ENCODE data around the gene FCER1G. TPM values are rescaled to one million over a fixed set of nuclear protein-coding genes. Genes with fewer than 3 reads are reported as not detected.

The FCER1G gene
- total RNA-seq, 1 experiment from 2014 or later, result 1.5 TPM

DNA sequence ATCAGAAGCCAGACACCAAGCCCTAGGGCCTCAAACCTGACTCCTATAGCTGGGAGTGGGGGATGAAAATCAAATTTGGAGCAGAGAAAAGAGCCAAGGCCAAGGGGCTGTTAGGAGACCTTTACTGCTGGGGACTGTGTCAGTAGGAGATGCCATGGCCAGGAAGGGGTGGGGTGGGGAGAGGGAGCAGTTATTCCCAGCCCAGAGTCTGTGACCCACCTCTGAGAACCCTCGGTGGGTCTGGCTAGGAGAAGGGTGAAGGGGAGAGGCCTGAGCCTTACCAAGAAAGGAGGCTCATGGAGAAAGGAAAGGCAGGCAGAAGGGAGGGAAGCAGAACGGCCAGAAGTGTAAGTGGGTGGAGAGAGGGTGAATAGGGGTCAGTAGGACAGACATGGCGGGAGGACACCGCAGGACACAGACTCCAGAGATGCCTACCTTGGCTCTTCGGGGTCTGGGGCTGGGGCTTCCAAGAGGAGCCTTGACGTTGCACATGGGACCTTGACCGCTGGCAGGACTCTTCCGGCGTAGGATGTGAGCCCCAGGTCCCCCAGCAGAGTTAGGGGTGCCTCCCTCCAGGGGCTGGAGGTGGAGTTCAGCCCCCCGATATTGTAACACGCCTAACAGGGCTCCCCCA, 17.4 kb upstream of the FCER1G start:
- Histone ChIP-seq H3K9me3 (no peaks in the 10 kb centered on the region), H3K4me1 (peaks cover 6% of the 10 kb centered on the region; the same call in 1 of the 2 replicates), H3K4me3 (ENCODE audit: low read depth, low read length) (no peak overlapping the region), H3K27me3 (replicated peaks; ENCODE audit: control insufficient read depth, insufficient read depth, low read length) (no peaks in the 10 kb centered on the region), H3K36me3 (ENCODE audit: control insufficient read depth, insufficient read depth, low read length) (no peaks in the 10 kb centered on the region)
- no peak for TF ChIP-seq CTCF (IDR thresholded peaks at IDR 0.05; ENCODE audit: insufficient read depth in 1 of 2, low read depth in 1 of 2, low read length in 1 of 2, severe bottlenecking in 1 of 2, unreplicated experiment in 1 of 2)
- intact Hi-C loops (cut with micrococcal nuclease; ENCODE audit: unreplicated experiment), result no loop called here
- H3K4me3 Mint-ChIP-seq (ENCODE audit: unreplicated experiment), result no peak overlapping the region
- POLR2A ChIA-PET, result no interaction called here
- peaks cover 23% of the 10 kb centered on the region for H3K4me1 Mint-ChIP-seq (ENCODE audit: low read depth, unreplicated experiment)
- CTCF ChIA-PET, result interaction anchor here (0.7 kb wide), 2 partner anchors 20 to 195 kb away, joined by 4 read pairs; partner anchors contain the start of gene B4GALT3
- H3K9me3 Mint-ChIP-seq (ENCODE audit: unreplicated experiment), result no peaks in the 10 kb centered on the region
- no TSS peak for BruUV-seq (replicated peaks)
- no peaks in the 10 kb centered on the region for H3K27me3 Mint-ChIP-seq (ENCODE audit: insufficient read depth, unreplicated experiment)
- H3K36me3 Mint-ChIP-seq (ENCODE audit: insufficient read depth, unreplicated experiment), result peaks cover 9% of the 10 kb centered on the region
- no peak for DNase-seq
- no peak overlapping the region for H3K27ac Mint-ChIP-seq (ENCODE audit: unreplicated experiment)

GRCh38 chr1:161198194-161198896, 16.8 kb upstream of the FCER1G start:
- intact Hi-C loops (cut with micrococcal nuclease; ENCODE audit: unreplicated experiment), result no loop called here
- Histone ChIP-seq H3K4me1 (peaks cover 13% of the 10 kb centered on the region; the same call in 1 of the 2 replicates), H3K27me3 (replicated peaks; ENCODE audit: control insufficient read depth, insufficient read depth, low read length) (no peaks in the 10 kb centered on the region), H3K4me3 (ENCODE audit: low read depth, low read length) (no peak overlapping the region), H3K36me3 (ENCODE audit: control insufficient read depth, insufficient read depth, low read length) (peaks cover 2% of the 10 kb centered on the region), H3K9me3 (no peaks in the 10 kb centered on the region)
- Mint-ChIP-seq H3K27ac (ENCODE audit: unreplicated experiment) (no peak overlapping the region), H3K36me3 (ENCODE audit: insufficient read depth, unreplicated experiment) (peaks cover 9% of the 10 kb centered on the region), H3K9me3 (ENCODE audit: unreplicated experiment) (no peaks in the 10 kb centered on the region), H3K4me1 (ENCODE audit: low read depth, unreplicated experiment) (peaks cover 20% of the 10 kb centered on the region), H3K4me3 (ENCODE audit: unreplicated experiment) (no peak overlapping the region), H3K27me3 (ENCODE audit: insufficient read depth, unreplicated experiment) (no peaks in the 10 kb centered on the region)
- POLR2A ChIA-PET, result no interaction called here
- BruUV-seq (replicated peaks), result no TSS peak
- CTCF ChIA-PET, result interaction anchor here (0.6 kb wide), 1 partner anchor 174 kb away, joined by 3 read pairs; no protein-coding TSS in a partner anchor
- TF ChIP-seq CTCF (IDR thresholded peaks at IDR 0.05; ENCODE audit: insufficient read depth in 1 of 2, low read depth in 1 of 2, low read length in 1 of 2, severe bottlenecking in 1 of 2, unreplicated experiment in 1 of 2), result no peak
- DNase-seq, result no peak

- ChIA-PET POLR2A (no interaction called here), CTCF (interaction anchor here (0.6 kb wide), 1 partner anchor 174 kb away, joined by 3 read pairs; no protein-coding TSS in a partner anchor)
- no peak within 1 kb of the TSS for H3K27ac Mint-ChIP-seq (ENCODE audit: unreplicated experiment)
- Histone ChIP-seq H3K4me1 (peaks cover 13% of the 10 kb centered on the region; the same call in 1 of the 2 replicates), H3K27me3 (replicated peaks; ENCODE audit: control insufficient read depth, insufficient read depth, low read length) (no peaks in the 10 kb centered on the region), H3K4me3 (ENCODE audit: low read depth, low read length) (no peak within 1 kb of the TSS), H3K9me3 (no peaks in the 10 kb centered on the region), H3K36me3 (ENCODE audit: control insufficient read depth, insufficient read depth, low read length) (peaks cover 3% of the 10 kb centered on the region)
- intact Hi-C loops (cut with micrococcal nuclease; ENCODE audit: unreplicated experiment), result no loop called here
- no peak for TF ChIP-seq CTCF (IDR thresholded peaks at IDR 0.05; ENCODE audit: insufficient read depth in 1 of 2, low read depth in 1 of 2, low read length in 1 of 2, severe bottlenecking in 1 of 2, unreplicated experiment in 1 of 2)
- DNase-seq, result no peak
- peaks cover 9% of the 10 kb centered on the region for H3K36me3 Mint-ChIP-seq (ENCODE audit: insufficient read depth, unreplicated experiment)
- H3K4me1 Mint-ChIP-seq (ENCODE audit: low read depth, unreplicated experiment), result peaks cover 20% of the 10 kb centered on the region
- H3K9me3 Mint-ChIP-seq (ENCODE audit: unreplicated experiment), result no peaks in the 10 kb centered on the region
- no TSS peak for BruUV-seq (replicated peaks)
- no peaks in the 10 kb centered on the region for H3K27me3 Mint-ChIP-seq (ENCODE audit: insufficient read depth, unreplicated experiment)
- H3K4me3 Mint-ChIP-seq (ENCODE audit: unreplicated experiment), result no peak within 1 kb of the TSS
Measured at GRCh38 chr1:161198897-161199431, 16.1 kb upstream of the FCER1G start, which contains the start of gene ADAMTS4. Gene ADAMTS4, minus strand, starts transcription at chr1:161199054. Its CDS starts 427 bp downstream, at chr1:161198627.

Measured in Caco-2 (cell line).